ENCODE results near the gene NPLOC4. TPM values are rescaled to one million over a fixed set of nuclear protein-coding genes. Genes with fewer than 3 reads are reported as not detected.

The NPLOC4 gene
- total and polyA plus RNA-seq, 2 of the 13 experiments (the other 11 are each of a cell fraction or from before 2014, with no cell fraction given): 57.0 to 97.0 TPM

DNA sequence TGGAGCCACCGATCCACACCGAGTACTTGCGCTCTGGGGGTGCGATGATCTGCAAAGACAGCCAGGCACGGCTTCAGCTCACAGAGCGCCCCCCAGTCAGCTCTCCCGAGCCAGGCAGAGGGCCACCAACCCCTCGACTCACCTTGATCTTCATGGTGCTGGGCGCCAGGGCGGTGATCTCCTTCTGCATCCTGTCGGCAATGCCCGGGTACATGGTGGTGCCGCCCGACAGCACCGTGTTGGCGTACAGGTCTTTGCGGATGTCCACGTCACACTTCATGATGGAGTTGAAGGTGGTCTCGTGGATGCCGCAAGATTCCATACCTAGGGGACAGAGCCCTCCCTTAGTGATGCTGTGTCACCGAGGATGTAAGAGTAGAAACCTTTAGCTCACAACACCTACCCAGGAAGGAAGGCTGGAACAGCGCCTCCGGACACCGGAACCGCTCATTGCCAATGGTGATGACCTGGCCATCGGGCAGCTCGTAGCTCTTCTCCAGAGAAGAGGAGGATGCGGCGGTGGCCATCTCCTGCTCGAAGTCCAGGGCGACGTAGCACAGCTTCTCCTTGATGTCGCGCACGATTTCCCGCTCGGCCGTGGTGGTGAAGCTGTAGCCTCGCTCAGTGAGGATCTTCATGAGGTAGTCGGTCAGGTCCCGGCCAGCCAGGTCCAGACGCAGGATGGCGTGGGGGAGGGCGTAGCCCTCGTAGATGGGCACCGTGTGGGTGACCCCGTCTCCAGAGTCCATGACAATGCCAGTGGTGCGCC, 125.9 kb downstream of the NPLOC4 start (continued):
- TF ChIP-seq, protein P1, sequence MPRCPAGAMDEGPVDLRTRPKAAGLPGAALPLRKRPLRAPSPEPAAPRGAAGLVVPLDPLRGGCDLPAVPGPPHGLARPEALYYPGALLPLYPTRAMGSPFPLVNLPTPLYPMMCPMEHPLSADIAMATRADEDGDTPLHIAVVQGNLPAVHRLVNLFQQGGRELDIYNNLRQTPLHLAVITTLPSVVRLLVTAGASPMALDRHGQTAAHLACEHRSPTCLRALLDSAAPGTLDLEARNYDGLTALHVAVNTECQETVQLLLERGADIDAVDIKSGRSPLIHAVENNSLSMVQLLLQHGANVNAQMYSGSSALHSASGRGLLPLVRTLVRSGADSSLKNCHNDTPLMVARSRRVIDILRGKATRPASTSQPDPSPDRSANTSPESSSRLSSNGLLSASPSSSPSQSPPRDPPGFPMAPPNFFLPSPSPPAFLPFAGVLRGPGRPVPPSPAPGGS (CRISPR knock-in tag; IDR thresholded peaks at IDR 0.05): peak; percentile 44; the same call in 1 of the 2 replicates
- TF ChIP-seq RBM39 (IDR thresholded peaks at IDR 0.05; ENCODE audit: low read depth, low read length, poor library complexity, severe bottlenecking) (peak; percentile 13), ZFX (CRISPR knock-in tag; IDR thresholded peaks at IDR 0.05; ENCODE audit: low read depth) (peak; percentile 27; the same call in 1 of the 2 replicates), POLR2AphosphoS5 (IDR thresholded peaks at IDR 0.05; ENCODE audit: low read depth, low read length) (peak; percentile 34; the same call in 1 of the 2 replicates), ZNF674 (CRISPR knock-in tag; IDR thresholded peaks at IDR 0.05; ENCODE audit: low read depth) (no peak), POLR2G (IDR thresholded peaks at IDR 0.05; ENCODE audit: low read depth, low read length) (peak; percentile 11; the same call in 1 of the 2 replicates), RXRB (CRISPR knock-in tag; IDR thresholded peaks at IDR 0.05; ENCODE audit: borderline replicate concordance) (0 out of 2 replicates have a peak, but pooled peaks have one; percentile 7), ZNF253 (CRISPR knock-in tag; IDR thresholded peaks at IDR 0.05; ENCODE audit: borderline replicate concordance) (0 out of 2 replicates have a peak, but pooled peaks have one; percentile 46), ZNF143 (CRISPR knock-in tag; IDR thresholded peaks at IDR 0.05) (no peak), AGO2 (optimal IDR thresholded peaks at IDR 0.05; ENCODE audit: low read depth, low read length) (peak; percentile 73), RBFOX2 (IDR thresholded peaks at IDR 0.05; ENCODE audit: low read depth, low read length) (peak; percentile 80)
- TF ChIP-seq, protein P2, sequence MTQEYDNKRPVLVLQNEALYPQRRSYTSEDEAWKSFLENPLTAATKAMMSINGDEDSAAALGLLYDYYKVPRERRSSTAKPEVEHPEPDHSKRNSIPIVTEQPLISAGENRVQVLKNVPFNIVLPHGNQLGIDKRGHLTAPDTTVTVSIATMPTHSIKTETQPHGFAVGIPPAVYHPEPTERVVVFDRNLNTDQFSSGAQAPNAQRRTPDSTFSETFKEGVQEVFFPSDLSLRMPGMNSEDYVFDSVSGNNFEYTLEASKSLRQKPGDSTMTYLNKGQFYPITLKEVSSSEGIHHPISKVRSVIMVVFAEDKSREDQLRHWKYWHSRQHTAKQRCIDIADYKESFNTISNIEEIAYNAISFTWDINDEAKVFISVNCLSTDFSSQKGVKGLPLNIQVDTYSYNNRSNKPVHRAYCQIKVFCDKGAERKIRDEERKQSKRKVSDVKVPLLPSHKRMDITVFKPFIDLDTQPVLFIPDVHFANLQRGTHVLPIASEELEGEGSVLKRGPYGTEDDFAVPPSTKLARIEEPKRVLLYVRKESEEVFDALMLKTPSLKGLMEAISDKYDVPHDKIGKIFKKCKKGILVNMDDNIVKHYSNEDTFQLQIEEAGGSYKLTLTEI (CRISPR knock-in tag; conservative IDR thresholded peaks at IDR 0.05): no peak
- TF ChIP-seq, protein P3, sequence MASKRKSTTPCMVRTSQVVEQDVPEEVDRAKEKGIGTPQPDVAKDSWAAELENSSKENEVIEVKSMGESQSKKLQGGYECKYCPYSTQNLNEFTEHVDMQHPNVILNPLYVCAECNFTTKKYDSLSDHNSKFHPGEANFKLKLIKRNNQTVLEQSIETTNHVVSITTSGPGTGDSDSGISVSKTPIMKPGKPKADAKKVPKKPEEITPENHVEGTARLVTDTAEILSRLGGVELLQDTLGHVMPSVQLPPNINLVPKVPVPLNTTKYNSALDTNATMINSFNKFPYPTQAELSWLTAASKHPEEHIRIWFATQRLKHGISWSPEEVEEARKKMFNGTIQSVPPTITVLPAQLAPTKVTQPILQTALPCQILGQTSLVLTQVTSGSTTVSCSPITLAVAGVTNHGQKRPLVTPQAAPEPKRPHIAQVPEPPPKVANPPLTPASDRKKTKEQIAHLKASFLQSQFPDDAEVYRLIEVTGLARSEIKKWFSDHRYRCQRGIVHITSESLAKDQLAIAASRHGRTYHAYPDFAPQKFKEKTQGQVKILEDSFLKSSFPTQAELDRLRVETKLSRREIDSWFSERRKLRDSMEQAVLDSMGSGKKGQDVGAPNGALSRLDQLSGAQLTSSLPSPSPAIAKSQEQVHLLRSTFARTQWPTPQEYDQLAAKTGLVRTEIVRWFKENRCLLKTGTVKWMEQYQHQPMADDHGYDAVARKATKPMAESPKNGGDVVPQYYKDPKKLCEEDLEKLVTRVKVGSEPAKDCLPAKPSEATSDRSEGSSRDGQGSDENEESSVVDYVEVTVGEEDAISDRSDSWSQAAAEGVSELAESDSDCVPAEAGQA (IDR thresholded peaks at IDR 0.05; ENCODE audit: low read depth): 0 out of 2 replicates have a peak, but pooled peaks have one; percentile 25
- TF ChIP-seq, protein P3 (CRISPR knock-in tag; IDR thresholded peaks at IDR 0.05; ENCODE audit: borderline replicate concordance): no peak
- TF ChIP-seq, protein P4, sequence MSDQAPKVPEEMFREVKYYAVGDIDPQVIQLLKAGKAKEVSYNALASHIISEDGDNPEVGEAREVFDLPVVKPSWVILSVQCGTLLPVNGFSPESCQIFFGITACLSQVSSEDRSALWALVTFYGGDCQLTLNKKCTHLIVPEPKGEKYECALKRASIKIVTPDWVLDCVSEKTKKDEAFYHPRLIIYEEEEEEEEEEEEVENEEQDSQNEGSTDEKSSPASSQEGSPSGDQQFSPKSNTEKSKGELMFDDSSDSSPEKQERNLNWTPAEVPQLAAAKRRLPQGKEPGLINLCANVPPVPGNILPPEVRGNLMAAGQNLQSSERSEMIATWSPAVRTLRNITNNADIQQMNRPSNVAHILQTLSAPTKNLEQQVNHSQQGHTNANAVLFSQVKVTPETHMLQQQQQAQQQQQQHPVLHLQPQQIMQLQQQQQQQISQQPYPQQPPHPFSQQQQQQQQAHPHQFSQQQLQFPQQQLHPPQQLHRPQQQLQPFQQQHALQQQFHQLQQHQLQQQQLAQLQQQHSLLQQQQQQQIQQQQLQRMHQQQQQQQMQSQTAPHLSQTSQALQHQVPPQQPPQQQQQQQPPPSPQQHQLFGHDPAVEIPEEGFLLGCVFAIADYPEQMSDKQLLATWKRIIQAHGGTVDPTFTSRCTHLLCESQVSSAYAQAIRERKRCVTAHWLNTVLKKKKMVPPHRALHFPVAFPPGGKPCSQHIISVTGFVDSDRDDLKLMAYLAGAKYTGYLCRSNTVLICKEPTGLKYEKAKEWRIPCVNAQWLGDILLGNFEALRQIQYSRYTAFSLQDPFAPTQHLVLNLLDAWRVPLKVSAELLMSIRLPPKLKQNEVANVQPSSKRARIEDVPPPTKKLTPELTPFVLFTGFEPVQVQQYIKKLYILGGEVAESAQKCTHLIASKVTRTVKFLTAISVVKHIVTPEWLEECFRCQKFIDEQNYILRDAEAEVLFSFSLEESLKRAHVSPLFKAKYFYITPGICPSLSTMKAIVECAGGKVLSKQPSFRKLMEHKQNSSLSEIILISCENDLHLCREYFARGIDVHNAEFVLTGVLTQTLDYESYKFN (CRISPR knock-in tag; conservative IDR thresholded peaks at IDR 0.05): 0 out of 2 replicates have a peak, but pooled peaks have one; percentile 8

Measured in HepG2 (cell line).